SK-N-SH (cell line): Measurements from ENCODE around the gene PLCG1. TPM values are rescaled to one million over a fixed set of nuclear protein-coding genes. Genes with fewer than 3 reads are reported as not detected.

ENCODE experiments used
- CTCF ChIA-PET: fragments of 300-600, 350-600 bp; formaldehyde crosslinking; extraction: SDS; loops from one replicate; lab custom pipeline; 2021; lab: Yijun Ruan, JAX
- POLR2A ChIA-PET: fragments of 350-600 bp; sonication (Branson Sonifier 250); formaldehyde crosslinking; extraction: SDS; loops from one replicate; lab custom pipeline; 2020; ENCODE audit warnings: antibody characterized with exemption, inconsistent platforms; lab: Yijun Ruan, JAX
- DNase-seq: peaks from one replicate; pipeline ENCODE4 v3.0.0; 2012
- H2AFZ ChIP-seq: fragments of 200-600 bp; sonication (generic); 2 replicates; pipeline ENCODE4 v1.8.1; 2016; ENCODE audit warnings: antibody characterized with exemption, mild to moderate bottlenecking, low read depth
- H3F3A ChIP-seq: fragments of 200-600 bp; sonication (generic); replicated peaks from 2 replicates; pipeline ENCODE3; 2016; ENCODE audit warnings: antibody characterized with exemption, mild to moderate bottlenecking; ENCODE audit not compliant: insufficient read depth
- H3K27ac ChIP-seq, 2 experiments: fragments of 200-500 bp in 1 of 2; fragments of 200-600 bp in 1 of 2; sonication (Bioruptor generic) in 1 of 2; sonication (generic), shearing (Covaris generic) in 1 of 2; 2 replicates each; pipeline versions ENCODE4 v1.5.1 to v1.6.1; 2014 to 2016; ENCODE audit warnings: low read depth in 2 of 2, inconsistent platforms in 1 of 2, low read length in 1 of 2, mild to moderate bottlenecking in 1 of 2, mixed read lengths in 1 of 2
- H3K27me3 ChIP-seq: fragments of 200-600 bp; sonication (generic), shearing (Covaris generic); 2 replicates; pipeline ENCODE4 v1.6.1; 2016; ENCODE audit warnings: mixed run types; ENCODE audit not compliant: insufficient read depth
- H3K36me3 ChIP-seq, 2 experiments: fragments of 200-500 bp in 1 of 2; fragments of 200-600 bp in 1 of 2; sonication (Bioruptor generic) in 1 of 2; sonication (generic) in 1 of 2; replicated peaks in 1 of 2; 2 replicates each; pipeline versions ENCODE3 to v1.5.1; 2014 to 2016; ENCODE audit warnings: low read length in 1 of 2, mild to moderate bottlenecking in 1 of 2; ENCODE audit not compliant: insufficient read depth in 2 of 2, control insufficient read depth in 1 of 2
- H3K4me1 ChIP-seq, 2 experiments: fragments of 200-500 bp in 1 of 2; fragments of 200-600 bp in 1 of 2; sonication (Bioruptor generic) in 1 of 2; sonication (generic), shearing (Covaris generic) in 1 of 2; 2 replicates each; pipeline versions ENCODE4 v1.5.1 to v1.6.1; 2014 to 2016; ENCODE audit warnings: low read depth in 1 of 2, low read length in 1 of 2, mixed run types in 1 of 2; ENCODE audit not compliant: insufficient read depth in 2 of 2, control insufficient read depth in 1 of 2
- H3K4me2 ChIP-seq: fragments of 200-600 bp; sonication (generic), shearing (Covaris generic); 2 replicates; pipeline ENCODE4 v1.6.1; 2017; ENCODE audit warnings: mixed run types
- H3K4me3 ChIP-seq, 2 experiments: fragments of 200-500 bp in 1 of 2; fragments of 200-600 bp in 1 of 2; sonication (Bioruptor generic) in 1 of 2; sonication (generic), shearing (Covaris generic) in 1 of 2; 2 replicates each; pipeline versions ENCODE4 v1.5.1 to v1.8.1; 2014 to 2016; ENCODE audit warnings: low read depth in 2 of 2, inconsistent platforms in 1 of 2, low read length in 1 of 2, mild to moderate bottlenecking in 1 of 2, mixed read lengths in 1 of 2, moderate library complexity in 1 of 2
- H3K79me2 ChIP-seq: fragments of 200-600 bp; sonication (generic); 2 replicates; pipeline ENCODE4 v1.8.1; 2017; ENCODE audit warnings: mild to moderate bottlenecking; ENCODE audit not compliant: insufficient read depth
- H3K9ac ChIP-seq: fragments of 200-600 bp; sonication (generic); 2 replicates; pipeline ENCODE4 v1.6.1; 2017; ENCODE audit warnings: mixed run types
- H3K9me2 ChIP-seq: fragments of 200-600 bp; sonication (generic); 2 replicates; pipeline ENCODE4 v1.6.1; 2017; ENCODE audit warnings: mixed run types
- H3K9me3 ChIP-seq: fragments of 200-600 bp; sonication (generic); 2 replicates; pipeline ENCODE4 v1.6.1; 2017; ENCODE audit warnings: mixed run types, mild to moderate bottlenecking, moderate library complexity
- H4K20me1 ChIP-seq: fragments of 200-600 bp; sonication (generic); 2 replicates; pipeline ENCODE4 v1.6.1; 2017; ENCODE audit warnings: mild to moderate bottlenecking, mixed run types; ENCODE audit not compliant: insufficient read depth
- CHD2 ChIP-seq: fragments of 150-350 bp; IDR thresholded peaks from 2 replicates; pipeline ENCODE4 v1.6.1; 2018; ENCODE audit warnings: low read length; ENCODE audit not compliant: partially characterized antibody
- EP300 ChIP-seq, 2 experiments: IDR thresholded peaks; 2 replicates each; pipeline versions ENCODE4 v1.4.0 to v1.6.1; 2012; ENCODE audit warnings: borderline replicate concordance in 1 of 2, low read depth in 1 of 2, low read length in 1 of 2
- FOSL2 ChIP-seq: IDR thresholded peaks from 2 replicates; pipeline ENCODE4 v1.4.0; 2012; ENCODE audit warnings: low read depth, mild to moderate bottlenecking, moderate library complexity, borderline replicate concordance
- FOXJ3 ChIP-seq: sonication (generic); formaldehyde crosslinking; IDR thresholded peaks from 2 replicates; pipeline ENCODE4 v1.5.1; 2020; ENCODE audit warnings: mild to moderate bottlenecking, missing genetic modification reagents
- FOXM1 ChIP-seq: IDR thresholded peaks from 2 replicates; pipeline ENCODE4 v1.4.0; 2012; ENCODE audit warnings: low read depth, mild to moderate bottlenecking
- GABPA ChIP-seq: IDR thresholded peaks from 2 replicates; pipeline ENCODE4 v1.4.0; 2012; ENCODE audit warnings: low read depth, mild to moderate bottlenecking
- JUND ChIP-seq: IDR thresholded peaks from 2 replicates; pipeline ENCODE4 v1.4.0; 2012
- NFIC ChIP-seq: IDR thresholded peaks from 2 replicates; pipeline ENCODE4 v1.4.0; 2012; ENCODE audit warnings: borderline replicate concordance
- RXRA ChIP-seq: IDR thresholded peaks from 2 replicates; pipeline ENCODE4 v1.4.0; 2012; ENCODE audit warnings: low read depth, mild to moderate bottlenecking, borderline replicate concordance
- SMC3 ChIP-seq: IDR thresholded peaks from 2 replicates; pipeline ENCODE4 v1.6.1; 2012; ENCODE audit warnings: low read depth, low read length, improper control_type of control experiment
- WGBS: methylation state at CpG from one replicate; pipeline ENCODE4 v1.1.6; 2017; ENCODE audit warnings: low lambda C conversion rate; 5-methylcytosine and 5-hydroxymethylcytosine counted together
- polyA plus RNA-seq, 3 experiments: library from polyadenylated mRNA; depleted of rRNA; stranded (reverse); fragments of >200 nt; gene quantifications; 2 replicates each; pipeline ENCODE4 v1.2.3, GENCODE V29; 2012
- TF ChIP-seq, protein P1 (sequence below): fragments of 150-350 bp; IDR thresholded peaks from 2 replicates; pipeline ENCODE4 v1.6.1; 2017; ENCODE audit warnings: antibody characterized with exemption, low read length, low read depth, borderline replicate concordance
- TF ChIP-seq, protein P2 (sequence below): IDR thresholded peaks from 2 replicates; pipeline ENCODE4; 2012
- TF ChIP-seq, protein P3 (sequence below): IDR thresholded peaks from 2 replicates; pipeline ENCODE4 v1.4.0; 2012; ENCODE audit warnings: low read depth, borderline replicate concordance
- TF ChIP-seq, protein P4 (sequence below): IDR thresholded peaks from 2 replicates; pipeline ENCODE4 v1.4.0; 2012; ENCODE audit warnings: low read depth, borderline replicate concordance
- TF ChIP-seq, protein P5 (sequence below): fragments of 200-600 bp; sonication (generic); IDR thresholded peaks from 2 replicates; pipeline ENCODE4 v1.6.1; 2017; ENCODE audit warnings: antibody characterized with exemption, mild to moderate bottlenecking, moderate library complexity
- TF ChIP-seq, protein P6 (sequence below): fragments of 150-350 bp; IDR thresholded peaks from 2 replicates; pipeline ENCODE4 v1.6.1; 2016; ENCODE audit warnings: mild to moderate bottlenecking, low read depth, low read length

PLCG1 gene
- polyA plus RNA-seq, 1 of the 3 experiments (the other 2 are of a cell fraction) = 81.4 TPM

DNA sequence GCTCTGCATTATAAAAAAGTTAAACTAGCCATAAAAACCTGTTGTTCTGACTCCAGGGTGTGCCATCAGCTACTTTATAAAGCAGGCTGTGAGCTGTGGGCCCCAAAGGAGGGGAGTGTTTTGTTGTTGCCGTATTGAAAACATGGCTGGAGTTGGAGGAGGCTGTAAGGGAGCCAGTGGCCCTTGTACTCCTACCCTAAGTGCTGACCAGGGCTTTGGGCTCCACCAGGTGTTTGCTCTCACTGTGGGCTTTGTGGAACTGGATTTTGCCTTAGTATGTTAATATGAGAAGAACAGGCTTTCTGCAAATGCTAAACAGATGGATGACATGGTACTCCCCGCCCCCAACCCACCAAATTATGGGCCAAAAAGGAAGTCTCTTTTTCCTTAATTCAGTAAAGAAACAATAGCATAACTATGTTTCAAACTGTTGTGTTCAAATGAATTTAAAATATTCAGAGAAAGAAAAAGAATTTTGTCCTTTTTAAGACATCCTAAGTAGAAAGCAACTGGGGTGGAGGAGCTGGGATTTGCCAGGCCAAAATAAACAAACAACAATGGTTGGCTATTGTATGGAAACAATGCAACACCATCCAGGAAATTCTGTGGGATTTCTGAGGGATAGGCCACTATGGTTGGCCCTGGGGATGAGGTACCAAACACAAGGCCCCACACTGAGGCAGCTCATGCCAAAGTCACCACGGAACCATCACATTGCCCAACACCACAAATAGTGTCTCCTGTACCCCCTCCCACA lies 63.3 kb downstream of the PLCG1 start:
- H3K9me3 ChIP-seq = peaks cover 16% of the 10 kb centered on the region
- H3K9me2 ChIP-seq = no peaks in the 10 kb centered on the region
- no peaks in the 10 kb centered on the region for H3K27me3 ChIP-seq
- no peak overlapping the region for H3K4me3 ChIP-seq
- H3K4me2 ChIP-seq = no peak overlapping the region
- peaks cover 4 to 37% of the 10 kb centered on the region in 2 experiments for H3K36me3 ChIP-seq
- WGBS = 64% methylated on average over 3 of the region's 3 CpGs
- ChIA-PET CTCF (interaction anchor here (1.1 to 2.3 kb wide), 3 partner anchors 12 to 32 kb away, joined by 3 to 9 read pairs (median 4); no protein-coding TSS in a partner anchor), POLR2A (interaction anchor here (0.6 kb wide), 1 partner anchor 1667 kb away, joined by 4 read pairs; no protein-coding TSS in a partner anchor)
- no peaks in the 10 kb centered on the region for H3K4me1 ChIP-seq
- H3K9ac ChIP-seq = no peak overlapping the region
- TF ChIP-seq GABPA (no peak), RXRA (no peak)
- TF ChIP-seq, protein P1, sequence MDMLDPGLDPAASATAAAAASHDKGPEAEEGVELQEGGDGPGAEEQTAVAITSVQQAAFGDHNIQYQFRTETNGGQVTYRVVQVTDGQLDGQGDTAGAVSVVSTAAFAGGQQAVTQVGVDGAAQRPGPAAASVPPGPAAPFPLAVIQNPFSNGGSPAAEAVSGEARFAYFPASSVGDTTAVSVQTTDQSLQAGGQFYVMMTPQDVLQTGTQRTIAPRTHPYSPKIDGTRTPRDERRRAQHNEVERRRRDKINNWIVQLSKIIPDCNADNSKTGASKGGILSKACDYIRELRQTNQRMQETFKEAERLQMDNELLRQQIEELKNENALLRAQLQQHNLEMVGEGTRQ = no peak
- H2AFZ ChIP-seq = no peak overlapping the region
- no peaks in the 10 kb centered on the region for H4K20me1 ChIP-seq
- no peak overlapping the region for H3K27ac ChIP-seq
- no peaks in the 10 kb centered on the region for H3F3A ChIP-seq
- DNase-seq = no peak
- H3K79me2 ChIP-seq = no peaks in the 10 kb centered on the region

DNA sequence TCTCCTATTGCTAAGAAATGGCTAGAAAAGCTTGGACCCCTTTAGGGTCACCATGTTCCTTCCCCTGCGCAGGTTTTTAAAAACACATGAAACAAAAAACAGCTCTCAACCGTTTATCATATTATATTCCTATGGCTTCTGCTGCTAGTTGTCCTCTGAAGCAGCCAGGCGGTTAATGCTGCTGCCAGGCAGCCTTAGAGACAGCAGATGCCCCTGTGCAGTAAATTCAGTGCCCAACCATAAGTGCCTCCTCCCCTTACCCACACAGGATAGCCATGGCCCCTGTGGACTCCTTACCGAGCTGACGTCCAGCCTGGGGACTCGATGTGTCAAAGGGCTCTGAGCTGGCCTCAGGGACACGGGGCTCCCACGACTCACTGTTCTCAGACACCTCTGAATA lies 64.4 kb downstream of the PLCG1 start:
- Histone ChIP-seq H3K9me3 (peaks cover 16% of the 10 kb centered on the region), H3K9ac (no peak overlapping the region), H3K4me2 (no peak overlapping the region), H3K27ac (no peak overlapping the region), H3K4me1 (no peaks in the 10 kb centered on the region), H3K4me3 (no peak overlapping the region), H4K20me1 (no peaks in the 10 kb centered on the region), H3K79me2 (peaks cover 8% of the 10 kb centered on the region; the same call in 1 of the 2 replicates), H3F3A (no peaks in the 10 kb centered on the region), H2AFZ (no peak overlapping the region), H3K36me3 (peaks cover 4 to 35% of the 10 kb centered on the region in 2 experiments), H3K9me2 (no peaks in the 10 kb centered on the region), H3K27me3 (no peaks in the 10 kb centered on the region)
- WGBS = 94% methylated on average over 3 of the region's 8 CpGs
- no peak for DNase-seq
- ChIA-PET POLR2A (no interaction called here), CTCF (interaction anchor here (1.0 to 1.9 kb wide), 5 partner anchors 13 to 31 kb away, joined by 3 to 9 read pairs (median 4); no protein-coding TSS in a partner anchor)
- TF ChIP-seq CHD2 = no peak
- TF ChIP-seq JUND = no peak
- TF ChIP-seq, protein P2, sequence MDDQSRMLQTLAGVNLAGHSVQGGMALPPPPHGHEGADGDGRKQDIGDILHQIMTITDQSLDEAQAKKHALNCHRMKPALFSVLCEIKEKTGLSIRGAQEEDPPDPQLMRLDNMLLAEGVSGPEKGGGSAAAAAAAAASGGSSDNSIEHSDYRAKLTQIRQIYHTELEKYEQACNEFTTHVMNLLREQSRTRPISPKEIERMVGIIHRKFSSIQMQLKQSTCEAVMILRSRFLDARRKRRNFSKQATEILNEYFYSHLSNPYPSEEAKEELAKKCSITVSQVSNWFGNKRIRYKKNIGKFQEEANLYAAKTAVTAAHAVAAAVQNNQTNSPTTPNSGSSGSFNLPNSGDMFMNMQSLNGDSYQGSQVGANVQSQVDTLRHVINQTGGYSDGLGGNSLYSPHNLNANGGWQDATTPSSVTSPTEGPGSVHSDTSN = no peak
- TF ChIP-seq, protein P3, sequence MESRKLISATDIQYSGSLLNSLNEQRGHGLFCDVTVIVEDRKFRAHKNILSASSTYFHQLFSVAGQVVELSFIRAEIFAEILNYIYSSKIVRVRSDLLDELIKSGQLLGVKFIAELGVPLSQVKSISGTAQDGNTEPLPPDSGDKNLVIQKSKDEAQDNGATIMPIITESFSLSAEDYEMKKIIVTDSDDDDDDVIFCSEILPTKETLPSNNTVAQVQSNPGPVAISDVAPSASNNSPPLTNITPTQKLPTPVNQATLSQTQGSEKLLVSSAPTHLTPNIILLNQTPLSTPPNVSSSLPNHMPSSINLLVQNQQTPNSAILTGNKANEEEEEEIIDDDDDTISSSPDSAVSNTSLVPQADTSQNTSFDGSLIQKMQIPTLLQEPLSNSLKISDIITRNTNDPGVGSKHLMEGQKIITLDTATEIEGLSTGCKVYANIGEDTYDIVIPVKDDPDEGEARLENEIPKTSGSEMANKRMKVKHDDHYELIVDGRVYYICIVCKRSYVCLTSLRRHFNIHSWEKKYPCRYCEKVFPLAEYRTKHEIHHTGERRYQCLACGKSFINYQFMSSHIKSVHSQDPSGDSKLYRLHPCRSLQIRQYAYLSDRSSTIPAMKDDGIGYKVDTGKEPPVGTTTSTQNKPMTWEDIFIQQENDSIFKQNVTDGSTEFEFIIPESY = no peak
- TF ChIP-seq, protein P4, sequence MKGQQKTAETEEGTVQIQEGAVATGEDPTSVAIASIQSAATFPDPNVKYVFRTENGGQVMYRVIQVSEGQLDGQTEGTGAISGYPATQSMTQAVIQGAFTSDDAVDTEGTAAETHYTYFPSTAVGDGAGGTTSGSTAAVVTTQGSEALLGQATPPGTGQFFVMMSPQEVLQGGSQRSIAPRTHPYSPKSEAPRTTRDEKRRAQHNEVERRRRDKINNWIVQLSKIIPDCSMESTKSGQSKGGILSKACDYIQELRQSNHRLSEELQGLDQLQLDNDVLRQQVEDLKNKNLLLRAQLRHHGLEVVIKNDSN = no peak
- TF ChIP-seq, protein P5, sequence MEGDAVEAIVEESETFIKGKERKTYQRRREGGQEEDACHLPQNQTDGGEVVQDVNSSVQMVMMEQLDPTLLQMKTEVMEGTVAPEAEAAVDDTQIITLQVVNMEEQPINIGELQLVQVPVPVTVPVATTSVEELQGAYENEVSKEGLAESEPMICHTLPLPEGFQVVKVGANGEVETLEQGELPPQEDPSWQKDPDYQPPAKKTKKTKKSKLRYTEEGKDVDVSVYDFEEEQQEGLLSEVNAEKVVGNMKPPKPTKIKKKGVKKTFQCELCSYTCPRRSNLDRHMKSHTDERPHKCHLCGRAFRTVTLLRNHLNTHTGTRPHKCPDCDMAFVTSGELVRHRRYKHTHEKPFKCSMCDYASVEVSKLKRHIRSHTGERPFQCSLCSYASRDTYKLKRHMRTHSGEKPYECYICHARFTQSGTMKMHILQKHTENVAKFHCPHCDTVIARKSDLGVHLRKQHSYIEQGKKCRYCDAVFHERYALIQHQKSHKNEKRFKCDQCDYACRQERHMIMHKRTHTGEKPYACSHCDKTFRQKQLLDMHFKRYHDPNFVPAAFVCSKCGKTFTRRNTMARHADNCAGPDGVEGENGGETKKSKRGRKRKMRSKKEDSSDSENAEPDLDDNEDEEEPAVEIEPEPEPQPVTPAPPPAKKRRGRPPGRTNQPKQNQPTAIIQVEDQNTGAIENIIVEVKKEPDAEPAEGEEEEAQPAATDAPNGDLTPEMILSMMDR = no peak
- no peak for TF ChIP-seq FOXM1
- TF ChIP-seq NFIC = no peak
- TF ChIP-seq FOSL2 = no peak
- no peak for TF ChIP-seq SMC3
- no peak for TF ChIP-seq FOXJ3 (CRISPR knock-in tag)
- TF ChIP-seq, protein P1 = no peak
- no peak for TF ChIP-seq EP300 (IDR thresholded peaks at IDR 0.05; ENCODE audit: borderline replicate concordance in 1 of 2, low read depth in 1 of 2, low read length in 1 of 2)
- TF ChIP-seq, protein P6, sequence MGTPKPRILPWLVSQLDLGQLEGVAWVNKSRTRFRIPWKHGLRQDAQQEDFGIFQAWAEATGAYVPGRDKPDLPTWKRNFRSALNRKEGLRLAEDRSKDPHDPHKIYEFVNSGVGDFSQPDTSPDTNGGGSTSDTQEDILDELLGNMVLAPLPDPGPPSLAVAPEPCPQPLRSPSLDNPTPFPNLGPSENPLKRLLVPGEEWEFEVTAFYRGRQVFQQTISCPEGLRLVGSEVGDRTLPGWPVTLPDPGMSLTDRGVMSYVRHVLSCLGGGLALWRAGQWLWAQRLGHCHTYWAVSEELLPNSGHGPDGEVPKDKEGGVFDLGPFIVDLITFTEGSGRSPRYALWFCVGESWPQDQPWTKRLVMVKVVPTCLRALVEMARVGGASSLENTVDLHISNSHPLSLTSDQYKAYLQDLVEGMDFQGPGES = no peak
